ENCODE data around the gene KLHL1.

DNA sequence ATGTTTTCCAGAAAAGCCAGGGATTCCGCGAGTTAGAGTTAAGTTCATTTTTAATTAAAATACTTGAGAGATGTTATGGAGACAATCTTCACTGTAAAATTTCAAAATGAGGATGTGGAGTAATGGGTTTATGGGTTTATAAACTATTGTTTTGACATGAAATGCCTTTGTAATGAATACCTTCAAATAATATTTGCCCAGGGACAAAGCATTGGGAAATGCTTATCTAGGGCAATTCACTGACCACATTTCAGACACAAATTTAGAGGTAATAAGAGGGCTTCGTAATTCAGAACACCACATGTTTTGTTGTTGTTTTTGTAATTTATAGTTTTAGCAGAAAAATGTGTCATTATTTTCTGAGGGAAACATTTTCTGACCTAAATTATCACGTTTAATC is 241.7 kb downstream of the KLHL1 start:
- TF ChIP-seq, protein P1, sequence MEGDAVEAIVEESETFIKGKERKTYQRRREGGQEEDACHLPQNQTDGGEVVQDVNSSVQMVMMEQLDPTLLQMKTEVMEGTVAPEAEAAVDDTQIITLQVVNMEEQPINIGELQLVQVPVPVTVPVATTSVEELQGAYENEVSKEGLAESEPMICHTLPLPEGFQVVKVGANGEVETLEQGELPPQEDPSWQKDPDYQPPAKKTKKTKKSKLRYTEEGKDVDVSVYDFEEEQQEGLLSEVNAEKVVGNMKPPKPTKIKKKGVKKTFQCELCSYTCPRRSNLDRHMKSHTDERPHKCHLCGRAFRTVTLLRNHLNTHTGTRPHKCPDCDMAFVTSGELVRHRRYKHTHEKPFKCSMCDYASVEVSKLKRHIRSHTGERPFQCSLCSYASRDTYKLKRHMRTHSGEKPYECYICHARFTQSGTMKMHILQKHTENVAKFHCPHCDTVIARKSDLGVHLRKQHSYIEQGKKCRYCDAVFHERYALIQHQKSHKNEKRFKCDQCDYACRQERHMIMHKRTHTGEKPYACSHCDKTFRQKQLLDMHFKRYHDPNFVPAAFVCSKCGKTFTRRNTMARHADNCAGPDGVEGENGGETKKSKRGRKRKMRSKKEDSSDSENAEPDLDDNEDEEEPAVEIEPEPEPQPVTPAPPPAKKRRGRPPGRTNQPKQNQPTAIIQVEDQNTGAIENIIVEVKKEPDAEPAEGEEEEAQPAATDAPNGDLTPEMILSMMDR (IDR thresholded peaks at IDR 0.05), result no peak
- TF ChIP-seq EZH2phosphoT487 (IDR thresholded peaks at IDR 0.05) (no peak), EZH2 (IDR thresholded peaks at IDR 0.05) (no peak)

Measured in neural progenitor cell (in vitro differentiated cells).